HCT116 (cell line): Measurements from ENCODE around the gene RBMXL3. TPM values are rescaled to one million over a fixed set of nuclear protein-coding genes. Genes with fewer than 3 reads are reported as not detected.
"Not testable (repeated sequence)": the region's sequence is repeated elsewhere in the genome, so short reads cannot be mapped to it uniquely, and the experiment has no call there.

ENCODE experiments used
- ATAC-seq: fragments of 200-7000 bp; cut with Tn5 transposase; 2 replicates; pipeline ENCODE4 v1.9.1; 2020; ENCODE audit warnings: mild to moderate bottlenecking, moderate library complexity
- BruUV-seq: library from RNA; stranded (reverse); fragments of 400-500 nt; replicated peaks from 2 replicates; lab custom pipeline; 2021; lab: Mats Ljungman, UMichigan
- CTCF ChIA-PET: fragments of 300-600 bp; sonication (Branson Sonifier 250); formaldehyde crosslinking; loops from one replicate; lab custom pipeline; 2021; ENCODE audit warnings: antibody characterized with exemption; lab: Charles Lee
- POLR2A ChIA-PET: fragments of 300-600, 350-600 bp; sonication (Branson Sonifier 250); formaldehyde crosslinking; loops from one replicate; lab custom pipeline; 2021; ENCODE audit warnings: antibody characterized with exemption; lab: Charles Lee
- RAD21 ChIA-PET, 2 experiments: fragments of 300-600 bp; sonication (Branson Sonifier 250); formaldehyde crosslinking; loops; one replicate each; lab custom pipeline; 2023; ENCODE audit warnings: low total read pairs in 2 of 2; ENCODE audit not compliant: uncharacterized antibody in 2 of 2, unreplicated experiment in 2 of 2, low non-redundant PET in 1 of 2; lab: Charles Lee
- DNase-seq: peaks from one replicate; pipeline ENCODE4 v3.0.0-alpha.2; 2010; ENCODE audit warnings: low read depth, low spot score
- H2AFZ ChIP-seq: fragments of 200-600 bp; shearing (Covaris generic), sonication (generic); 2 replicates; pipeline ENCODE4 v1.6.1; 2017; ENCODE audit warnings: low read depth, mixed run types, mixed read lengths, antibody characterized with exemption, low read length; ENCODE audit not compliant: poor library complexity, severe bottlenecking
- H3K27ac ChIP-seq: 2 replicates; pipeline ENCODE4 v1.5.1; 2012; ENCODE audit warnings: low read depth, low read length
- H3K27me3 ChIP-seq: fragments of 200-600 bp; sonication (generic); 2 replicates; pipeline ENCODE4 v1.6.1; 2016; ENCODE audit warnings: mixed run types, low read length, mixed read lengths; ENCODE audit not compliant: insufficient read depth
- H3K36me3 ChIP-seq, 2 experiments: fragments of 200-500 bp in 1 of 2; fragments of 200-600 bp in 1 of 2; sonication (Bioruptor generic) in 1 of 2; sonication (generic) in 1 of 2; 2 replicates each; pipeline versions ENCODE4 v1.5.1 to v1.6.1; 2014 to 2016; ENCODE audit warnings: low read length in 2 of 2, inconsistent platforms in 1 of 2, mixed read lengths in 1 of 2, mixed run types in 1 of 2; ENCODE audit not compliant: insufficient read depth in 2 of 2, control insufficient read depth in 1 of 2
- H3K4me1 ChIP-seq, 2 experiments: fragments of 200-600 bp in 1 of 2; sonication (generic) in 1 of 2; 2 replicates each; pipeline versions ENCODE4 v1.5.1 to v1.6.1; 2012 to 2017; ENCODE audit warnings: low read length in 2 of 2, inconsistent platforms in 1 of 2, mild to moderate bottlenecking in 1 of 2, mixed read lengths in 1 of 2, mixed run types in 1 of 2, moderate library complexity in 1 of 2; ENCODE audit not compliant: insufficient read depth in 2 of 2, control insufficient read depth in 1 of 2
- H3K4me2 ChIP-seq: fragments of 200-600 bp; sonication (generic); 2 replicates; pipeline ENCODE4 v1.6.1; 2017; ENCODE audit warnings: mixed run types, low read length, mixed read lengths
- H3K4me3 ChIP-seq, 2 experiments: fragments of 200-600 bp in 1 of 2; sonication (generic) in 1 of 2; replicated peaks in 1 of 2; 2 replicates each; pipeline ENCODE4 v1.5.1; 2011 to 2016; ENCODE audit warnings: low read length in 2 of 2, control low read depth in 1 of 2, low read depth in 1 of 2, mild to moderate bottlenecking in 1 of 2, mixed read lengths in 1 of 2, mixed run types in 1 of 2
- H3K79me2 ChIP-seq: fragments of 200-600 bp; sonication (generic); 2 replicates; pipeline ENCODE4 v1.6.1; 2017; ENCODE audit warnings: mild to moderate bottlenecking, mixed run types, low read length, moderate library complexity, mixed read lengths; ENCODE audit not compliant: insufficient read depth
- H3K9ac ChIP-seq: fragments of 200-600 bp; sonication (generic); 2 replicates; pipeline ENCODE4 v1.6.1; 2016; ENCODE audit warnings: low read length, mixed read lengths
- H3K9me2 ChIP-seq: fragments of 200-600 bp; sonication (generic), shearing (Covaris generic); 2 replicates; pipeline ENCODE4 v1.6.1; 2017; ENCODE audit warnings: mixed run types, mild to moderate bottlenecking, moderate library complexity; ENCODE audit not compliant: insufficient read depth
- H3K9me3 ChIP-seq, 2 experiments: fragments of 200-500 bp in 1 of 2; fragments of 200-600 bp in 1 of 2; sonication (Bioruptor generic) in 1 of 2; sonication (generic) in 1 of 2; 2 replicates each; pipeline ENCODE4 v1.6.1; 2014 to 2017; ENCODE audit warnings: low read length in 2 of 2, mixed read lengths in 2 of 2, inconsistent platforms in 1 of 2, low read depth in 1 of 2, mild to moderate bottlenecking in 1 of 2, mixed run types in 1 of 2, moderate library complexity in 1 of 2; ENCODE audit not compliant: control insufficient read depth in 1 of 2, insufficient read depth in 1 of 2
- H4K20me1 ChIP-seq: fragments of 200-600 bp; sonication (generic), shearing (Covaris generic); 2 replicates; pipeline ENCODE4 v1.6.1; 2017; ENCODE audit warnings: mixed run types, mild to moderate bottlenecking, moderate library complexity; ENCODE audit not compliant: insufficient read depth
- CEBPB ChIP-seq: IDR thresholded peaks from 2 replicates; pipeline ENCODE4 v1.6.1; 2012; ENCODE audit warnings: low read depth
- EZH2 ChIP-seq: fragments of 200-600 bp; sonication (generic); IDR thresholded peaks from 2 replicates; pipeline ENCODE4 v1.6.1; 2017; ENCODE audit warnings: antibody characterized with exemption, mixed run types
- ZNF274 ChIP-seq: fragments of 200-500 bp; sonication (Bioruptor generic); IDR thresholded peaks from 2 replicates; pipeline ENCODE4 v1.6.1; 2014; ENCODE audit warnings: mild to moderate bottlenecking, low read depth, low read length, inconsistent platforms
- intact Hi-C: fragments of 100-400 bp; cut with micrococcal nuclease; formaldehyde crosslinking; loops from 2 replicates; pipeline ENCODE4 v1.10.0; 2022
- total RNA-seq: library from RNA; stranded (reverse); gene quantifications from one replicate; pipeline ENCODE4 v1.2.1, GENCODE V29; 2021; ENCODE audit not compliant: unreplicated experiment
- TF ChIP-seq, protein P1 (sequence below): IDR thresholded peaks from 2 replicates; pipeline ENCODE4 v1.6.1; 2012; ENCODE audit warnings: low read depth

Gene RBMXL3
- total RNA-seq, 1 experiment from 2014 or later: not detected

DNA sequence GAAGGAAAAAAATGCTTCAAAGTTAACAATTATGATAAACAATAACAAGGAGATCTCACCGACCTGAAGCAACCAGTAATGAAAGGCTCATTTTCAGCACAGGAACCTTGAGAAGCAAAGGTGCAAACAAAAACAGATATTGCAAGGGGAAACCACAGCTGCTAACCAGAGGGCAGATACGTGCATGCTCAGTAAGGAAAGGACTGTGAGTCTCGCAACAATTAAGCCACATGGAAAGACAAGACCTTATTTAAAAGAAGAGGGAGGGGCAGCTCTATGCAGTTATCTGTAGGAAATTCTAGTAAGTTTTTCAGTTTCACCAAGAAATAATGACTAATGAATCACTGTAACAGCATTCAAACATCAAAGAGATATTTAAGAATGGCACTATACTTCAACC lies 25.4 kb downstream of the RBMXL3 start:
- CTCF ChIA-PET: no interaction called here
- Histone ChIP-seq H3K4me2 (no peak overlapping the region), H3K36me3 (no peaks in the 10 kb centered on the region), H2AFZ (no peak overlapping the region), H3K27ac (no peak overlapping the region), H3K79me2 (no peaks in the 10 kb centered on the region), H3K27me3 (no peaks in the 10 kb centered on the region), H3K9ac (no peak overlapping the region), H3K9me3 (no peaks in the 10 kb centered on the region), H3K9me2 (no peaks in the 10 kb centered on the region), H3K4me1 (no peaks in the 10 kb centered on the region)
- ATAC-seq (no peak), DNase-seq (no peak)
- no TSS peak for BruUV-seq
- RAD21 ChIA-PET: no interaction called here
- intact Hi-C loops: no loop called here
- no peak for TF ChIP-seq ZNF274
- TF ChIP-seq CEBPB: no peak
- no peak for TF ChIP-seq EZH2
- TF ChIP-seq, protein P1, sequence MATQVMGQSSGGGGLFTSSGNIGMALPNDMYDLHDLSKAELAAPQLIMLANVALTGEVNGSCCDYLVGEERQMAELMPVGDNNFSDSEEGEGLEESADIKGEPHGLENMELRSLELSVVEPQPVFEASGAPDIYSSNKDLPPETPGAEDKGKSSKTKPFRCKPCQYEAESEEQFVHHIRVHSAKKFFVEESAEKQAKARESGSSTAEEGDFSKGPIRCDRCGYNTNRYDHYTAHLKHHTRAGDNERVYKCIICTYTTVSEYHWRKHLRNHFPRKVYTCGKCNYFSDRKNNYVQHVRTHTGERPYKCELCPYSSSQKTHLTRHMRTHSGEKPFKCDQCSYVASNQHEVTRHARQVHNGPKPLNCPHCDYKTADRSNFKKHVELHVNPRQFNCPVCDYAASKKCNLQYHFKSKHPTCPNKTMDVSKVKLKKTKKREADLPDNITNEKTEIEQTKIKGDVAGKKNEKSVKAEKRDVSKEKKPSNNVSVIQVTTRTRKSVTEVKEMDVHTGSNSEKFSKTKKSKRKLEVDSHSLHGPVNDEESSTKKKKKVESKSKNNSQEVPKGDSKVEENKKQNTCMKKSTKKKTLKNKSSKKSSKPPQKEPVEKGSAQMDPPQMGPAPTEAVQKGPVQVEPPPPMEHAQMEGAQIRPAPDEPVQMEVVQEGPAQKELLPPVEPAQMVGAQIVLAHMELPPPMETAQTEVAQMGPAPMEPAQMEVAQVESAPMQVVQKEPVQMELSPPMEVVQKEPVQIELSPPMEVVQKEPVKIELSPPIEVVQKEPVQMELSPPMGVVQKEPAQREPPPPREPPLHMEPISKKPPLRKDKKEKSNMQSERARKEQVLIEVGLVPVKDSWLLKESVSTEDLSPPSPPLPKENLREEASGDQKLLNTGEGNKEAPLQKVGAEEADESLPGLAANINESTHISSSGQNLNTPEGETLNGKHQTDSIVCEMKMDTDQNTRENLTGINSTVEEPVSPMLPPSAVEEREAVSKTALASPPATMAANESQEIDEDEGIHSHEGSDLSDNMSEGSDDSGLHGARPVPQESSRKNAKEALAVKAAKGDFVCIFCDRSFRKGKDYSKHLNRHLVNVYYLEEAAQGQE: no peak
- TF ChIP-seq, all 23 proteins: peak for 0
- Histone ChIP-seq H4K20me1 (no peaks in the 10 kb centered on the region), H3K4me3 (no peak overlapping the region)
- POLR2A ChIA-PET: no interaction called here

DNA sequence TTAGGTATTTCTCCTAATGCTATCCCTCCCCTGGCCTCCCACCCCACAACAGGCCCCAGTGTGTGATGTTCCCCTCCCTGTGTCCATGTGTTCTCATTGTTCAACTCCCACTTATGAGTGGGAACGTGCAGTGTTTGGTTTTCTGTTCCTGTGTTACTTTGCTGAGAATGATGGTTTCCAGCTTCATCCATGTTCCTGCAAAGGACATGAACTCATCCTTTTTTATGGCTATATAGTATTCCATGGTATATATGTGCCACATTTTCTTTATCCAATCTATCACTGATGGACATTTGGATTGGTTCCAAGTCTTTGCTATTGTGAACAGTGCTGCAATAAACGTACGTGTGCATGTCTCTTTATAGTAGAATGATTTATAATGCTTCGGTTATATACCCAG lies 28.1 kb downstream of the RBMXL3 start:
- H3K27ac ChIP-seq, H3K9me3 ChIP-seq, POLR2A ChIA-PET, RAD21 ChIA-PET, ATAC-seq, H3K4me2 ChIP-seq, CTCF ChIA-PET, DNase-seq, H3K4me1 ChIP-seq, intact Hi-C loops, H3K36me3 ChIP-seq, BruUV-seq, H3K9ac ChIP-seq, H3K27me3 ChIP-seq, H3K79me2 ChIP-seq, H2AFZ ChIP-seq, H3K4me3 ChIP-seq, H4K20me1 ChIP-seq, H3K9me2 ChIP-seq: not testable (repeated sequence)
